ENCODE data around the gene TMEM253. TPM values are rescaled to one million over a fixed set of nuclear protein-coding genes. Genes with fewer than 3 reads are reported as not detected.

TMEM253 gene
- total RNA-seq, 1 experiment from 2014 or later = 0.98 TPM

GRCh38 chr14:21056520-21057163 is 44.2 kb upstream of the TMEM253 start:
- TF ChIP-seq CTCF (IDR thresholded peaks at IDR 0.05; ENCODE audit: insufficient read depth in 1 of 2, low read depth in 1 of 2, low read length in 1 of 2, severe bottlenecking in 1 of 2, unreplicated experiment in 1 of 2) = no peak
- no peaks in the 10 kb centered on the region for H3K27me3 ChIP-seq (replicated peaks; ENCODE audit: control insufficient read depth, insufficient read depth, low read length)
- no peaks in the 10 kb centered on the region for H3K9me3 Mint-ChIP-seq (ENCODE audit: unreplicated experiment)
- peaks cover 15% of the 10 kb centered on the region for H3K4me1 Mint-ChIP-seq (ENCODE audit: low read depth, unreplicated experiment)
- no peaks in the 10 kb centered on the region for H3K36me3 ChIP-seq (ENCODE audit: control insufficient read depth, insufficient read depth, low read length)
- no peak overlapping the region for H3K4me3 Mint-ChIP-seq (ENCODE audit: unreplicated experiment)
- ChIA-PET CTCF (interaction anchor here (1.5 kb wide), 1 partner anchor 42 kb away, joined by 4 read pairs; no protein-coding TSS in a partner anchor), POLR2A (no interaction called here)
- intact Hi-C loops (cut with micrococcal nuclease; ENCODE audit: unreplicated experiment) = loop anchor here (5.0 kb wide), 1 partner anchor 39 kb away; no protein-coding TSS in a partner anchor
- no peak for DNase-seq
- H3K27me3 Mint-ChIP-seq (ENCODE audit: insufficient read depth, unreplicated experiment) = no peaks in the 10 kb centered on the region
- H3K36me3 Mint-ChIP-seq (ENCODE audit: insufficient read depth, unreplicated experiment) = no peaks in the 10 kb centered on the region
- no peak overlapping the region for H3K4me3 ChIP-seq (ENCODE audit: low read depth, low read length)
- no TSS peak for BruUV-seq (replicated peaks)
- no peak overlapping the region for H3K27ac Mint-ChIP-seq (ENCODE audit: unreplicated experiment)
- no peaks in the 10 kb centered on the region for H3K9me3 ChIP-seq
- peaks cover 17% of the 10 kb centered on the region for H3K4me1 ChIP-seq

- Histone ChIP-seq H3K27me3 (replicated peaks; ENCODE audit: control insufficient read depth, insufficient read depth, low read length) (no peaks in the 10 kb centered on the region), H3K4me1 (peaks cover 17% of the 10 kb centered on the region), H3K9me3 (no peaks in the 10 kb centered on the region), H3K36me3 (ENCODE audit: control insufficient read depth, insufficient read depth, low read length) (no peaks in the 10 kb centered on the region), H3K4me3 (ENCODE audit: low read depth, low read length) (no peak within 1 kb of the TSS)
- Mint-ChIP-seq H3K27ac (ENCODE audit: unreplicated experiment) (no peak within 1 kb of the TSS), H3K4me1 (ENCODE audit: low read depth, unreplicated experiment) (peaks cover 15% of the 10 kb centered on the region), H3K4me3 (ENCODE audit: unreplicated experiment) (no peak within 1 kb of the TSS), H3K9me3 (ENCODE audit: unreplicated experiment) (no peaks in the 10 kb centered on the region), H3K36me3 (ENCODE audit: insufficient read depth, unreplicated experiment) (no peaks in the 10 kb centered on the region), H3K27me3 (ENCODE audit: insufficient read depth, unreplicated experiment) (no peaks in the 10 kb centered on the region)
- intact Hi-C loops (cut with micrococcal nuclease; ENCODE audit: unreplicated experiment) = loop anchor here (5.0 kb wide), 1 partner anchor 41 kb away; no protein-coding TSS in a partner anchor
- CTCF ChIA-PET = interaction anchor here (1.0 kb wide), 1 partner anchor 43 kb away, joined by 5 read pairs; no protein-coding TSS in a partner anchor
- POLR2A ChIA-PET = no interaction called here
- no peak for TF ChIP-seq CTCF (IDR thresholded peaks at IDR 0.05; ENCODE audit: insufficient read depth in 1 of 2, low read depth in 1 of 2, low read length in 1 of 2, severe bottlenecking in 1 of 2, unreplicated experiment in 1 of 2)
- BruUV-seq (replicated peaks) = no TSS peak
- no peak for DNase-seq
Observed at GRCh38 chr14:21057803-21058675, 42.8 kb upstream of the TMEM253 start, which contains the start of gene RNASE8. RNASE8 (plus strand) TSS chr14:21057822; CDS start chr14:21057893, 71 bp downstream.

- intact Hi-C loops (cut with micrococcal nuclease; ENCODE audit: unreplicated experiment) = loop anchor here (5.0 kb wide), 1 partner anchor 42 kb away; no protein-coding TSS in a partner anchor
- POLR2A ChIA-PET = no interaction called here
- no peaks in the 10 kb centered on the region for H3K9me3 Mint-ChIP-seq (ENCODE audit: unreplicated experiment)
- no peak for DNase-seq
- Histone ChIP-seq H3K36me3 (ENCODE audit: control insufficient read depth, insufficient read depth, low read length) (no peaks in the 10 kb centered on the region), H3K4me1 (peaks cover 16% of the 10 kb centered on the region), H3K27me3 (replicated peaks; ENCODE audit: control insufficient read depth, insufficient read depth, low read length) (no peaks in the 10 kb centered on the region), H3K9me3 (no peaks in the 10 kb centered on the region), H3K4me3 (ENCODE audit: low read depth, low read length) (no peak overlapping the region)
- H3K4me1 Mint-ChIP-seq (ENCODE audit: low read depth, unreplicated experiment) = peaks cover 13% of the 10 kb centered on the region
- H3K27me3 Mint-ChIP-seq (ENCODE audit: insufficient read depth, unreplicated experiment) = no peaks in the 10 kb centered on the region
- no peaks in the 10 kb centered on the region for H3K36me3 Mint-ChIP-seq (ENCODE audit: insufficient read depth, unreplicated experiment)
- no peak for TF ChIP-seq CTCF (IDR thresholded peaks at IDR 0.05; ENCODE audit: insufficient read depth in 1 of 2, low read depth in 1 of 2, low read length in 1 of 2, severe bottlenecking in 1 of 2, unreplicated experiment in 1 of 2)
- no peak overlapping the region for H3K27ac Mint-ChIP-seq (ENCODE audit: unreplicated experiment)
- CTCF ChIA-PET = interaction anchor here (1.0 kb wide), 2 partner anchors 44 kb away, joined by 3 to 5 read pairs; no protein-coding TSS in a partner anchor
- H3K4me3 Mint-ChIP-seq (ENCODE audit: unreplicated experiment) = no peak overlapping the region
- no TSS peak for BruUV-seq (replicated peaks)
Observed at GRCh38 chr14:21058903-21059302, 42.0 kb upstream of the TMEM253 start.
